Body of pancreas (tissue), 4 donors: ENCODE data around the gene DYRK3. TPM values are rescaled to one million over a fixed set of nuclear protein-coding genes. Genes with fewer than 3 reads are reported as not detected.

ENCODE experiments used
- ATAC-seq: fragments of 150-250 bp; one replicate; pipeline ENCODE4 v1.9.1; 2016
- DNase-seq, 4 donors: peaks; one replicate each; pipeline ENCODE4 v3.0.0-alpha.2; 2019
- H3K27ac ChIP-seq, 4 donors: fragments of 200-600 bp; sonication (generic); 1 replicate in 3 of 4; 2 replicates in 1 of 4; pipeline versions ENCODE4 v1.5.1 to v1.6.1; 2016 to 2019; ENCODE audit warnings: mild to moderate bottlenecking in 1 of 4, mixed read lengths in 1 of 4, moderate library complexity in 1 of 4
- H3K27me3 ChIP-seq, 2 donors: fragments of 200-600 bp; sonication (generic); one replicate each; pipeline ENCODE4 v1.6.0; 2016; ENCODE audit warnings: mild to moderate bottlenecking in 1 of 2
- H3K36me3 ChIP-seq, 2 donors: fragments of 200-600 bp; sonication (generic); replicated peaks in 1 of 2; 2 replicates each; pipeline ENCODE4 v1.5.1; 2016; ENCODE audit warnings: low read depth in 2 of 2; ENCODE audit not compliant: insufficient read depth in 1 of 2
- H3K4me1 ChIP-seq: fragments of 200-600 bp; sonication (generic); one replicate; pipeline ENCODE4 v1.6.0; 2016
- H3K4me3 ChIP-seq, 2 donors: fragments of 200-600 bp; sonication (generic); 1 replicate in 1 of 2; 2 replicates in 1 of 2; pipeline ENCODE4 v1.5.1; 2016 to 2019
- H3K9me3 ChIP-seq, 3 donors: fragments of 200-600 bp; sonication (generic); 1 replicate in 2 of 3; 2 replicates in 1 of 3; pipeline ENCODE4 v1.5.1; 2016
- CTCF ChIP-seq, 7 experiments: fragments of 450-650 bp in 4 of 7; fragments of 200-600 bp in 3 of 7; sonication (generic) in 3 of 7; IDR thresholded peaks; one replicate each; pipeline ENCODE4 v1.5.1; 2016 to 2019; ENCODE audit warnings: antibody characterized with exemption in 7 of 7
- POLR2A ChIP-seq, 3 donors: fragments of 450-650 bp; IDR thresholded peaks; one replicate each; pipeline ENCODE4 v1.6.1; 2016; ENCODE audit warnings: antibody characterized with exemption in 3 of 3, mild to moderate bottlenecking in 2 of 3
- WGBS, 2 donors: methylation state at CpG; one replicate each; pipeline ENCODE4 v1.1.5; 2017; 5-methylcytosine and 5-hydroxymethylcytosine counted together
- intact Hi-C: fragments of 100-400 bp; cut with DNase I; formaldehyde crosslinking; loops from one replicate; pipeline ENCODE4 v1.15.1; 2023
- total RNA-seq, 2 donors: library from RNA; depleted of rRNA; stranded (reverse); fragments of >200 nt; gene quantifications; one replicate each; pipeline ENCODE4 v1.1.0, GENCODE V29; 2016

DYRK3 gene
- total RNA-seq, 2 donors from 2014 or later: 1.6 to 4.7 TPM

- 41 to 62% methylated on average over 7 of the region's 7 CpGs for WGBS, 2 donors
- TF ChIP-seq CTCF (IDR thresholded peaks at IDR 0.05) (no peak), POLR2A (IDR thresholded peaks at IDR 0.05) (no peak)
- Histone ChIP-seq H3K4me1 (peaks cover 66% of the 10 kb centered on the region), H3K9me3 (no peaks in the 10 kb centered on the region), H3K27me3 (no peaks in the 10 kb centered on the region), H3K36me3 (no peaks in the 10 kb centered on the region), H3K27ac (peak overlapping the region; percentile 92 to 96 (median 95)), H3K4me3 (no peak overlapping the region)
- no peak for ATAC-seq
- intact Hi-C loops: no loop called here
- no peak for DNase-seq
These were observed 52.0 kb downstream of the DYRK3 start for GRCh38 chr1:206687251-206687914.

GRCh38 chr1:206687915-206688442, 52.6 kb downstream of the DYRK3 start:
- no peaks in the 10 kb centered on the region for H3K27me3 ChIP-seq
- H3K4me3 ChIP-seq: no peak overlapping the region
- TF ChIP-seq CTCF (IDR thresholded peaks at IDR 0.05): no peak
- TF ChIP-seq POLR2A (IDR thresholded peaks at IDR 0.05): no peak
- 46 to 47% methylated on average over 2 of the region's 2 CpGs for WGBS, 2 donors
- intact Hi-C loops: no loop called here
- H3K36me3 ChIP-seq: no peaks in the 10 kb centered on the region
- peaks cover 72% of the 10 kb centered on the region for H3K4me1 ChIP-seq
- no peaks in the 10 kb centered on the region for H3K9me3 ChIP-seq
- H3K27ac ChIP-seq: peak overlapping the region in 3 of 4 donors; percentile 92 to 96 (median 94)
- DNase-seq (no peak), ATAC-seq (no peak)

GRCh38 chr1:206690516-206690915, 55.2 kb downstream of the DYRK3 start:
- peak overlapping the region in 3 of 4 donors; percentile 20 to 92 (median 55) for H3K27ac ChIP-seq
- peaks cover 89% of the 10 kb centered on the region for H3K4me1 ChIP-seq
- WGBS, 2 donors: 50 to 70% methylated on average over 2 of the region's 2 CpGs
- ATAC-seq (no peak), DNase-seq (peak; percentile 51 to 76 (median 64))
- TF ChIP-seq POLR2A (IDR thresholded peaks at IDR 0.05) (no peak), CTCF (IDR thresholded peaks at IDR 0.05) (no peak)
- no peaks in the 10 kb centered on the region for H3K36me3 ChIP-seq
- intact Hi-C loops: no loop called here
- no peak overlapping the region for H3K4me3 ChIP-seq
- H3K27me3 ChIP-seq: no peaks in the 10 kb centered on the region
- no peaks in the 10 kb centered on the region for H3K9me3 ChIP-seq

- no peaks in the 10 kb centered on the region for H3K9me3 ChIP-seq
- peaks cover 90% of the 10 kb centered on the region for H3K4me1 ChIP-seq
- no peaks in the 10 kb centered on the region for H3K27me3 ChIP-seq
- 13 to 23% methylated on average over 6 to 8 of the region's 8 CpGs for WGBS, 2 donors
- intact Hi-C loops: no loop called here
- H3K36me3 ChIP-seq: no peaks in the 10 kb centered on the region
- peak; percentile 33 for ATAC-seq
- H3K27ac ChIP-seq: peak overlapping the region; percentile 35 to 80 (median 61)
- H3K4me3 ChIP-seq: no peak overlapping the region
- DNase-seq: peak; percentile 30 to 57 (median 51)
- TF ChIP-seq CTCF (IDR thresholded peaks at IDR 0.05) (no peak), POLR2A (IDR thresholded peaks at IDR 0.05) (no peak)
These were observed 56.3 kb downstream of the DYRK3 start for GRCh38 chr1:206691604-206692003.

GRCh38 chr1:206693029-206693428, 57.7 kb downstream of the DYRK3 start:
- peak overlapping the region; percentile 56 to 80 (median 64) for H3K27ac ChIP-seq
- no peaks in the 10 kb centered on the region for H3K9me3 ChIP-seq
- no peaks in the 10 kb centered on the region for H3K36me3 ChIP-seq
- no peaks in the 10 kb centered on the region for H3K27me3 ChIP-seq
- no peak for TF ChIP-seq CTCF (IDR thresholded peaks at IDR 0.05)
- TF ChIP-seq POLR2A (IDR thresholded peaks at IDR 0.05): no peak
- peak; percentile 41 for ATAC-seq
- WGBS, 2 donors: 36 to 42% methylated on average over 10 of the region's 10 CpGs
- H3K4me1 ChIP-seq: peaks cover 90% of the 10 kb centered on the region
- peak; percentile 46 to 71 (median 70) for DNase-seq
- intact Hi-C loops: no loop called here
- H3K4me3 ChIP-seq: no peak overlapping the region
